ENCODE data around the gene NT5C1A.

NT5C1A gene

GRCh38 chr1:39633422-39633821, 38.5 kb downstream of the NT5C1A start:
- no peak for DNase-seq

DNA sequence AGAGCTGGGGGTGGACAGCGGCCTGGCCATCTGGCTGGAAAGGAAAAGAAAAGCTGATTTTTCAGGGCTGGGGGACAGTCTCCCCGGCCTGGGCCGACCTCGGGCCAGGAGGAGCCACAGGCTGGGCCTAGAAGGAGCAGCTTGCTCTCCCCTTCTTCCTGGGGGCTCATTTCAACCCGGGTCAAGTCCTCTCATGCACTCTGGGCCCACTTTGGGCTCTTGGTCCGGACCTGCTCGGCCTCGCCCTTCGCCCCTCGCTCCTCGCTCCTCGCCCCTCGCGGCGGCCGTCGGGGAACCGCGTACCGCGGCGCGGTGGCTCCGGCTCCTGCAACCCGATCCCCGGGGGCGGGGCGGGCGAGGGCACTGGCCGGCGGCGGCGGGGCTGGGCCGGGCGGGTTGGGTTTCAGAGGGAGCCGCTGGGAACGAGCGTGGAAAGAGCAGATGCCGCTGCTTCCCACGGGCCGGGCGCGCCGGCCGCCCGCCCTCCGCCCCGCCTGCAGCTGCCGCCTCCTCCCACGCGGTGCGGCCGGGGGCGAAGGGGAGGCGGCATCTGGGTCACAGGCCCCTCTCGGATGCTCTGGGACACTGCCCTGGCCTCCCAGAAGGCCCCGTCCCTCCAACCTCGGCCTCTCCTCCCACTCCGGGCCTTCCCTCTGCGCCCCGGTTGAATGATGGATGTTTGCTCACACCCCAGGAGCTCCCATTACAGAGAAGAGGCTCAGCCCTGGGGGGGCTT, 39.1 kb downstream of the NT5C1A start:
- DNase-seq: no peak

DNA sequence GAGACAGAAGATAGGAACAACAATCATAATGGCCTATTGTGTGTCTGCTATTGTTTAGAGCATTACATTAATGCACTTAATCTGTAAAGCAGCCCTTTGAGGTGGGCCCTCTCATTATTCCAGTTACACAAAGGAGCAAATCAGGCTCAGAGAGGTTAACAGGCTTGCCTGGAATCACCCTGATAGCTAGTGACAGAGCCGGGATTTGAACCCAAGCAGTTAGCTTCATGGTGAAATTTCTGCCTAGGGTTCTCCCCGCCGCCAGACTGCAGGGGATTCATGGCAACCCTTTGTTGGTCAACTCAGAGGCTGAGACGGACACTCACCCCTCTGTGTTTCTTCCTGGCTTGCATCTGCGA, 39.6 kb downstream of the NT5C1A start:
- DNase-seq: no peak

- DNase-seq: no peak
Observed at GRCh38 chr1:39631361-39632322, 40.3 kb downstream of the NT5C1A start.

GRCh38 chr1:39628807-39629350, 43.0 kb downstream of the NT5C1A start:
- no peak for DNase-seq

DNA sequence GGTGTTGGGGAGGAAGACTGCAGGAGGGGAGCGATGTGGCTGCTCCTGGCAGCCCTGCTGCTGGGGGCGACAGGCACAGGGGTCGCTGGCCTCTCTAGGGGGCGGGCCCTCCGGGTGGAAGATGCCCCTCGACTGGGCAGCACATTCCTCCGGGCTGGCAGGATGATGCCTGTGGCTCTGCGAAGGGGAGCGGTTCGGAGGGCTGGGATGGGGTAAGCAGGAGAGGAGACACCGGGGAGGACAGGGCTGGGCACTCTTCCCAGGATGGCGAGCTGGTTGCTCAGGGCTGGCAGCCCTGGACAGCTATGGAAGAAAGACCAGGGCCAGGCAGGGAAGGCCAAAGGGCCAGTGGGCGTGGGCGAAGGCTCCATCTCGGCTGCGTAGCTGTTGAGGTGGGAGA, 45.3 kb downstream of the NT5C1A start:
- no peak for DNase-seq

GRCh38 chr1:39625462-39626273, 46.2 kb downstream of the NT5C1A start:
- DNase-seq: no peak

DNA sequence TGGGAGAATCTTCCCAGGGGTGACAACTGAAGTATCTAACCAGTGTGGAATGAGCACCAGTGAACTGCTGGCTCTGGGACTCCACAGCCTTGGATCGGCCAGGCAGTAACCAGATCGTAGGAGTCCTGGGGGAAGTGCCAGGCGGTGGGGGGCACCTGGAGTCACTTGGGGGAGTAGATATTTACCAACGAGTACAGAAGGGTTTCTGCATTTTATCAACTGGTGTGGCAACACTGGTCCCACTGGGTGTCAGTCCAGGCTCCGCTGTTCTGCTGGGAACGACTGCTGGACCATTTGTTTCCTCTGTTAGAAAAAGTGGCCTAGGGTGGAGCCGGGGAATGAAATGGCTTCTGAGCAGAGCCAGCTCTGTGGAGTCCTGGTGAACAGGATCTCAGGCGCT, 46.9 kb downstream of the NT5C1A start:
- DNase-seq: no peak

GRCh38 chr1:39623053-39623452, 48.9 kb downstream of the NT5C1A start:
- DNase-seq: no peak

GRCh38 chr1:39622427-39622826, 49.5 kb downstream of the NT5C1A start:
- DNase-seq: no peak

- no peak for DNase-seq
Observed at GRCh38 chr1:39620659-39621165, 51.2 kb downstream of the NT5C1A start.

DNA sequence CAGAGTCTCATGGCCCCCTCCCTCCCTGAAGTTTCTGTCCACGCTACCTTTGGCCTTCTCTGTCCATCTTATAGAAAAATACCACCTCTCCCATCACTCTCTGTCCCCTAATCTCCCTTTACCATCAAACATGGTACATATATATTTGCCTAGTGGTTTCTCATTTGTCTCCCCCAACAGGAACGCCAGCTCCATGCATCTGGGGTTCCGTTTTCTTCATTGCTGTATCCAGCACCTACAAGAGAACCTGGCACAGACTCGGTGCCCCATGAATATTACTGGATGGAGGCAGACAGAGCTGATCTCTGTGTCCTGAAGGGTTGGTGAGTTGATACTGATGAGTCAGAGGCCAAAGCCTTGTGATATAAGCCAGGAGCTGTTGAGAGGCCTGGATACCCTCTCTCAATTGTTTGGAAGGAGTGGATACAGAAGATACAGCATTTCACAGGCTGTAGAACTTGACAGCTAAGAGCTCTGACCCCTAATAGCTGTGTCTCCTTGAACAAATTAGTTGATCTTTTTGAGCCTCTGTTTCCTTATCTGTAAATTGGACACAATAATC, 54.3 kb downstream of the NT5C1A start:
- no peak for DNase-seq

GRCh38 chr1:39615086-39615673, 56.7 kb downstream of the NT5C1A start:
- no peak for DNase-seq

- no peak for DNase-seq
Observed at GRCh38 chr1:39614488-39614887, 57.4 kb downstream of the NT5C1A start.

DNA sequence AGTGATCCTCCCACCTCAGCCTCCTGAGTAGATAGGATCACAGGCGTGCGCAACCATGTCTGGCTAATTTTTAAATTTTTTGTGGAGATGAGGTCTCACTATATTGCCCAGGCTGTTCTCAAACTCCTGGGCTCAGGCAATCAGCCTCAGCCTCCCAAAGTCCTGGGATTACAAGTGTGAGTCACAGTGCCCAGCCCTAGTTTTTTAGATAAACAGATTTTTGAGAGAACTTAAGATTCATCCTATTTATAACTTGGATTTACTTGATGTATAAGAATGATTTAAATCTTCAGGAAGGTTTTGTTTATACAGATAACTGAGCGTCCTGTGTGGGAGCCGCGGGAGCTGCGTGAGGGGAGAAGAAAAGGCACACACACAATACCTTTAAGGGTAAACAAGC, 58.7 kb downstream of the NT5C1A start:
- no peak for DNase-seq

DNA sequence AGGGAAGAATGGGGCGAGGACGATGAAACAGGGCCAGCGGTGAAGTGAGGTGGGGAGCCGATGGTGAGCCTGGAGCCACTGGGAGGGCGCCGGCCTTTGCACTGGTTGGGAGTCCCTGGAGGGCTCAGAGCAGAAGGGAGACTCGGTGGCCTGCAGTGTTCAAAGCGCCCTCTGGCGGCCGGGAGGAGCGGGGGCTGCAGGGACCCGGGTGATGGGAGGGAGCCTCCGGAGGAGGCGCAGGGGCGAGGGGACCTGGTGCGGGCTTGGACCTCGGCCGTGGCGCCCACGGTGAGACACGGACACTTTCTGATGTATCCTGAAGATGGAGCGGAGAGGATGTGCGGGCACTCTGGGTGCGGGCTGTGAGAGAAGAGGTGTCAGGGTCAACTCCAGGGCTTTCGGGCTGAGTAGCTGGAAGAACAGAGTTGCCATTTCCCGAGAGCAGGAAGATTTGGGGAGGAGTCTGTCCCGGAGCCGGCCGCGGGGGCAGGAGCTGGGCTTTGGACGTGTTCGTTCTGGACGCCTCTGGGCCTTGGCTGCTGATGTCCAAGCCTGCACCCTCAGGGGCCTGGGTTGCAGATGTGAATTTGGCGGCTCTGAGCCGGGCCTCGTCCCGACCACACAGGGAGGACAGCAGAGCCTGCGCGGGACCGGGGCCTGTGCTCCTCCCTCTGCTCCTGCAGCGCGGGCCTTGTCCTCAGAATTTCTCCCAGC, 62.1 kb downstream of the NT5C1A start:
- DNase-seq: peak; percentile 23
